Measurements from ENCODE around the gene ITFG1. TPM values are rescaled to one million over a fixed set of nuclear protein-coding genes. Genes with fewer than 3 reads are reported as not detected.

The ITFG1 gene
- total and polyA plus RNA-seq, 9 of the 15 experiments (the other 6 are each of a cell fraction or from before 2014, with no cell fraction given) = 17.1 to 83.5 (median 35.8) TPM

DNA sequence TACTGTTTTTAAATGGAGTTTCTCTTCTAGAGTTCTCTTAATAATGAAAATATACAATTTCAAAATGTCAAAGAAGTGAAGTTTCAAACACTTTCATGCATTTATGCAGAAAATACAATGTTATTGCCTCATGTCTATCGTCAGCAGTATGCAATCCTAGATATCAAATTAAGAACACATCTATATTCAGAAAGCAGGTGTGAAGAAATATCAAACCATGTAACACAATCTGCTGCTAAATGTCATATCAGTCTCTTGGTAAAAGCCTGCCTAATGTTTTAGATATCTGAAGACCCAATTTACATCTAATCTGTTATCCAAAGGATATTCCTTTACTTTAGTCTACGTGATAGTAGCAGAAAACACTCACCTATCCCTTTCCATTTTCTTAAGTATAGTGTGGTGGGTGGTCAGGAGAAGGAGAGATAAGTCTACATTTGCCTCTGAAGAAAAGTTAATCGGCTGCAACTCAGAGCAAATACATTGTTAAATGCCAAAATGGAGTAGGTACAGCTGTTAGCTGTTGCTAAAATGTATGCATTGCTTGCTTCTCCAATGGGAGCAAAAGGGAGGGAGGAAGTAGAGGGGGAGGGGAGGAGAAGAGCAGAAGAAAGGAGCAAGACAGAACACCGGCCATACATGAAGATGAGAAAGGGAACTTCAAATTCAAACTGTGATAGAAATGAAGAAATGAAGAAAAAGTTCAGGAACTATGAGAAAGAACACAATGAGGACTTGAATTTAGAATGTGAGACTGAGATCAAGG lies 64.9 kb downstream of the ITFG1 start:
- H3K9ac ChIP-seq (ENCODE audit: insufficient read depth in 1 of 2, low read depth in 2 of 2, low read length in 2 of 2) = no peak overlapping the region
- intact Hi-C loops (cut with micrococcal nuclease) (no loop called here), in situ Hi-C loops (cut with MboI) (no loop called here)
- no peaks in the 10 kb centered on the region for H4K20me1 ChIP-seq (replicated peaks; ENCODE audit: control insufficient read depth, insufficient read depth, low read length)
- no peak overlapping the region for H3K4me3 ChIP-seq
- ATAC-seq = no peak
- H3K9me3 ChIP-seq (replicated peaks; ENCODE audit: control insufficient read depth, insufficient read depth, low read depth, low read length) = no peaks in the 10 kb centered on the region
- POLR2A ChIA-PET = no interaction called here
- no peaks in the 10 kb centered on the region for H3K9me1 ChIP-seq (ENCODE audit: control insufficient read depth, insufficient read depth, low read length)
- TF ChIP-seq ZNF586 (CRISPR knock-in tag; conservative IDR thresholded peaks at IDR 0.05) = no peak
- H3K4me1 ChIP-seq (replicated peaks in 1 of 2; ENCODE audit: control insufficient read depth in 2 of 2, insufficient read depth in 2 of 2, low read length in 2 of 2) = peaks cover 0 to 24% of the 10 kb centered on the region in 2 experiments; a peak in 4 of 5 replicates
- CTCF ChIA-PET (ENCODE audit: low intra/inter-chr PET ratio) = no interaction called here
- no peak overlapping the region for H2AFZ ChIP-seq (ENCODE audit: low read depth, low read length)
- no TSS peak for BruUV-seq (replicated peaks)
- DNase-seq (ENCODE audit: extremely low read depth in 1 of 4, low spot score in 3 of 4) = no peak
- WGBS (ENCODE audit: insufficient coverage, low coverage, missing lambda C conversion rate) = 84% methylated on average over 3 of the region's 4 CpGs
- no peak overlapping the region for H3K4me2 ChIP-seq (ENCODE audit: insufficient read depth, low read length)
- no peaks in the 10 kb centered on the region for H3K79me2 ChIP-seq (ENCODE audit: control insufficient read depth, insufficient read depth, low read length)
- H3K36me3 ChIP-seq (ENCODE audit: control insufficient read depth, insufficient read depth, low read length) = peaks cover 13% of the 10 kb centered on the region; the same call in 2 of the 3 replicates
- no peak overlapping the region for H3K27ac ChIP-seq (ENCODE audit: extremely low read depth, low read depth, low read length)
- H3K27me3 ChIP-seq (ENCODE audit: control insufficient read depth in 2 of 2, insufficient read depth in 2 of 2, low read length in 2 of 2) = no peaks in the 10 kb centered on the region
- FAIRE-seq = no peak

DNA sequence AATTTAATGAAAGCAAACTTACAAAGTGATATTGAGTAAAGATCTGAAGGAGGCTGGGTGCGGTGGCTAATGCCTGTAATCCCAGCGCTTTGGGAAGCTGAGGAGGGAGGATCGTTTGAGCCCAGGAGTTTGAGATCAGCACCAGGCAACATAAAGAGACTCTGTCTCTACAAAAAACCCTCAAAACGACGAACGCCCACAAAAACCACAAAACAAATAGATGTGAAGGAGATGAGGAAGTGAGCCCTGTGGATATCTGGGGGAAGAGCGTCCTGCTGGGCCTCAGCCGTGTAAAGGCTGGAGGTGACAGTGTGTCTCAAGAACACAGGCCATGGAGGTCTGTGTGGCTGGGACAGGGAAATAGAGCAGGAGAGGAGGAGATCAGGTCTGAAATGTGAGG lies 68.8 kb downstream of the ITFG1 start:
- peaks cover 7% of the 10 kb centered on the region for H3K79me2 ChIP-seq (ENCODE audit: control insufficient read depth, insufficient read depth, low read length)
- no peaks in the 10 kb centered on the region for H3K9me1 ChIP-seq (ENCODE audit: control insufficient read depth, insufficient read depth, low read length)
- ATAC-seq = peak; percentile 93
- H3K4me2 ChIP-seq (ENCODE audit: insufficient read depth, low read length) = peak overlapping the region; percentile 57
- peak; percentile 98 for FAIRE-seq
- no peaks in the 10 kb centered on the region for H3K9me3 ChIP-seq (replicated peaks; ENCODE audit: control insufficient read depth, insufficient read depth, low read depth, low read length)
- 0% methylated on average over 8 of the region's 8 CpGs for WGBS (ENCODE audit: insufficient coverage, low coverage, missing lambda C conversion rate)
- peak overlapping the region; percentile 30; the same call in 1 of the 2 replicates for H2AFZ ChIP-seq (ENCODE audit: low read depth, low read length)
- in situ Hi-C loops (cut with MboI) (no loop called here), intact Hi-C loops (cut with micrococcal nuclease) (loop anchor here (2.0 kb wide), 1 partner anchor 71 kb away; no protein-coding TSS in a partner anchor)
- ChIA-PET CTCF (ENCODE audit: low intra/inter-chr PET ratio) (no interaction called here), POLR2A (interaction anchor here (0.7 to 1.1 kb wide), 2 partner anchors 28 to 337 kb away, joined by 3 read pairs; no protein-coding TSS in a partner anchor)
- no peaks in the 10 kb centered on the region for H4K20me1 ChIP-seq (replicated peaks; ENCODE audit: control insufficient read depth, insufficient read depth, low read length)
- H3K9ac ChIP-seq (ENCODE audit: insufficient read depth in 1 of 2, low read depth in 2 of 2, low read length in 2 of 2) = peak overlapping the region; percentile 13 to 41; a peak in 3 of 4 replicates
- H3K4me1 ChIP-seq (replicated peaks in 1 of 2; ENCODE audit: control insufficient read depth in 2 of 2, insufficient read depth in 2 of 2, low read length in 2 of 2) = peaks cover 0 to 40% of the 10 kb centered on the region in 2 experiments; a peak in 4 of 5 replicates
- H3K27me3 ChIP-seq (ENCODE audit: control insufficient read depth in 2 of 2, insufficient read depth in 2 of 2, low read length in 2 of 2) = no peaks in the 10 kb centered on the region
- peaks cover 16% of the 10 kb centered on the region; the same call in 2 of the 3 replicates for H3K36me3 ChIP-seq (ENCODE audit: control insufficient read depth, insufficient read depth, low read length)
- no TSS peak for BruUV-seq (replicated peaks)
- peak overlapping the region; percentile 67 for H3K27ac ChIP-seq (ENCODE audit: extremely low read depth, low read depth, low read length)
- peak in 3 of 4 experiments; percentile 10 to 86 (median 50) for DNase-seq (ENCODE audit: extremely low read depth in 1 of 4, low spot score in 3 of 4)
- H3K4me3 ChIP-seq = no peak overlapping the region; the same call in 1 of the 2 replicates
- TF ChIP-seq, protein P1, sequence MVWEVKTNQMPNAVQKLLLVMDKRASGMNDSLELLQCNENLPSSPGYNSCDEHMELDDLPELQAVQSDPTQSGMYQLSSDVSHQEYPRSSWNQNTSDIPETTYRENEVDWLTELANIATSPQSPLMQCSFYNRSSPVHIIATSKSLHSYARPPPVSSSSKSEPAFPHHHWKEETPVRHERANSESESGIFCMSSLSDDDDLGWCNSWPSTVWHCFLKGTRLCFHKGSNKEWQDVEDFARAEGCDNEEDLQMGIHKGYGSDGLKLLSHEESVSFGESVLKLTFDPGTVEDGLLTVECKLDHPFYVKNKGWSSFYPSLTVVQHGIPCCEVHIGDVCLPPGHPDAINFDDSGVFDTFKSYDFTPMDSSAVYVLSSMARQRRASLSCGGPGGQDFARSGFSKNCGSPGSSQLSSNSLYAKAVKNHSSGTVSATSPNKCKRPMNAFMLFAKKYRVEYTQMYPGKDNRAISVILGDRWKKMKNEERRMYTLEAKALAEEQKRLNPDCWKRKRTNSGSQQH (CRISPR knock-in tag; IDR thresholded peaks at IDR 0.05) = peak; percentile 32; the same call in 1 of the 2 replicates
- TF ChIP-seq ZKSCAN3 (CRISPR knock-in tag; IDR thresholded peaks at IDR 0.05) (no peak), ILF3 (IDR thresholded peaks at IDR 0.05; ENCODE audit: borderline replicate concordance) (no peak), ELF2 (CRISPR knock-in tag; IDR thresholded peaks at IDR 0.05) (0 out of 2 replicates have a peak, but pooled peaks have one; percentile 12), SMAD1 (IDR thresholded peaks at IDR 0.05; ENCODE audit: low read depth, low read length, partially characterized antibody) (no peak), HDAC1 (IDR thresholded peaks at IDR 0.05) (peak; percentile 66 to 92; a peak in 2 of 4 replicates), GTF2A2 (tag; IDR thresholded peaks at IDR 0.05) (no peak)
- TF ChIP-seq, protein P2, sequence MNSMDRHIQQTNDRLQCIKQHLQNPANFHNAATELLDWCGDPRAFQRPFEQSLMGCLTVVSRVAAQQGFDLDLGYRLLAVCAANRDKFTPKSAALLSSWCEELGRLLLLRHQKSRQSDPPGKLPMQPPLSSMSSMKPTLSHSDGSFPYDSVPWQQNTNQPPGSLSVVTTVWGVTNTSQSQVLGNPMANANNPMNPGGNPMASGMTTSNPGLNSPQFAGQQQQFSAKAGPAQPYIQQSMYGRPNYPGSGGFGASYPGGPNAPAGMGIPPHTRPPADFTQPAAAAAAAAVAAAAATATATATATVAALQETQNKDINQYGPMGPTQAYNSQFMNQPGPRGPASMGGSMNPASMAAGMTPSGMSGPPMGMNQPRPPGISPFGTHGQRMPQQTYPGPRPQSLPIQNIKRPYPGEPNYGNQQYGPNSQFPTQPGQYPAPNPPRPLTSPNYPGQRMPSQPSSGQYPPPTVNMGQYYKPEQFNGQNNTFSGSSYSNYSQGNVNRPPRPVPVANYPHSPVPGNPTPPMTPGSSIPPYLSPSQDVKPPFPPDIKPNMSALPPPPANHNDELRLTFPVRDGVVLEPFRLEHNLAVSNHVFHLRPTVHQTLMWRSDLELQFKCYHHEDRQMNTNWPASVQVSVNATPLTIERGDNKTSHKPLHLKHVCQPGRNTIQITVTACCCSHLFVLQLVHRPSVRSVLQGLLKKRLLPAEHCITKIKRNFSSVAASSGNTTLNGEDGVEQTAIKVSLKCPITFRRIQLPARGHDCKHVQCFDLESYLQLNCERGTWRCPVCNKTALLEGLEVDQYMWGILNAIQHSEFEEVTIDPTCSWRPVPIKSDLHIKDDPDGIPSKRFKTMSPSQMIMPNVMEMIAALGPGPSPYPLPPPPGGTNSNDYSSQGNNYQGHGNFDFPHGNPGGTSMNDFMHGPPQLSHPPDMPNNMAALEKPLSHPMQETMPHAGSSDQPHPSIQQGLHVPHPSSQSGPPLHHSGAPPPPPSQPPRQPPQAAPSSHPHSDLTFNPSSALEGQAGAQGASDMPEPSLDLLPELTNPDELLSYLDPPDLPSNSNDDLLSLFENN (IDR thresholded peaks at IDR 0.05; ENCODE audit: low read depth in 2 of 2, low read length in 2 of 2) = peak in 1 of 2 experiments; percentile 37; a peak in 1 of 4 replicates
